ENCODE data around the gene PALM2AKAP2.

DNA sequence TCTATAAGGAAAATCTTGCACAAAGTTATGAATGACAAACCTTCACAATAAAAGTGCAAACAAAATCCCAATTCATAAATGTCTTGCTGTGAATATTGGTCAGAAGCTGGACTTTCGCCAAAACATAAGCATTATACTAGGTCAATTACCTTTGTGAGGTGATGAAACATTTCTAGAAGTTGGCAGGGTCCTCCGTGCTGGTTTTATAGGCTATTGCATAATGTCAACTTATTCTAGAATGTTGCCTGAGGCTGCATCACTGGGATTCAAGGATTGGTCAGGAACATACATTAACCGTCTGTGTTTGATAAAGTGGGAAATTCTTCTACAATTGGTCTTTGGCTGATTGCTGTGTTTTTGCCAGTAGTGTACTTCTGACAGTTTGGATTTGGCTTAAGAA is 49.8 kb upstream of the PALM2AKAP2 start:
- TF ChIP-seq, protein P1, sequence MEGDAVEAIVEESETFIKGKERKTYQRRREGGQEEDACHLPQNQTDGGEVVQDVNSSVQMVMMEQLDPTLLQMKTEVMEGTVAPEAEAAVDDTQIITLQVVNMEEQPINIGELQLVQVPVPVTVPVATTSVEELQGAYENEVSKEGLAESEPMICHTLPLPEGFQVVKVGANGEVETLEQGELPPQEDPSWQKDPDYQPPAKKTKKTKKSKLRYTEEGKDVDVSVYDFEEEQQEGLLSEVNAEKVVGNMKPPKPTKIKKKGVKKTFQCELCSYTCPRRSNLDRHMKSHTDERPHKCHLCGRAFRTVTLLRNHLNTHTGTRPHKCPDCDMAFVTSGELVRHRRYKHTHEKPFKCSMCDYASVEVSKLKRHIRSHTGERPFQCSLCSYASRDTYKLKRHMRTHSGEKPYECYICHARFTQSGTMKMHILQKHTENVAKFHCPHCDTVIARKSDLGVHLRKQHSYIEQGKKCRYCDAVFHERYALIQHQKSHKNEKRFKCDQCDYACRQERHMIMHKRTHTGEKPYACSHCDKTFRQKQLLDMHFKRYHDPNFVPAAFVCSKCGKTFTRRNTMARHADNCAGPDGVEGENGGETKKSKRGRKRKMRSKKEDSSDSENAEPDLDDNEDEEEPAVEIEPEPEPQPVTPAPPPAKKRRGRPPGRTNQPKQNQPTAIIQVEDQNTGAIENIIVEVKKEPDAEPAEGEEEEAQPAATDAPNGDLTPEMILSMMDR (IDR thresholded peaks at IDR 0.05): no peak
- TF ChIP-seq EP300 (IDR thresholded peaks at IDR 0.05; ENCODE audit: low read depth): no peak
